Peyer's patch (tissue), 4 donors: ENCODE measurements around the gene ANKMY2.

Experiments used
- POLR2A ChIP-seq, 2 donors: fragments of 450-650 bp; IDR thresholded peaks; one replicate each; pipeline ENCODE4 v1.5.1; 2017; ENCODE audit warnings: antibody characterized with exemption in 2 of 2, mild to moderate bottlenecking in 2 of 2, moderate library complexity in 2 of 2
- TF ChIP-seq, protein P1 (sequence below), 6 experiments: fragments of 450-650 bp in 4 of 6; fragments of 200-600 bp in 2 of 6; sonication (generic) in 1 of 6; IDR thresholded peaks; one replicate each; pipeline ENCODE4 v1.5.1; 2017 to 2019; ENCODE audit warnings: antibody characterized with exemption in 6 of 6, mild to moderate bottlenecking in 3 of 6, moderate library complexity in 1 of 6

- TF ChIP-seq, protein P1, sequence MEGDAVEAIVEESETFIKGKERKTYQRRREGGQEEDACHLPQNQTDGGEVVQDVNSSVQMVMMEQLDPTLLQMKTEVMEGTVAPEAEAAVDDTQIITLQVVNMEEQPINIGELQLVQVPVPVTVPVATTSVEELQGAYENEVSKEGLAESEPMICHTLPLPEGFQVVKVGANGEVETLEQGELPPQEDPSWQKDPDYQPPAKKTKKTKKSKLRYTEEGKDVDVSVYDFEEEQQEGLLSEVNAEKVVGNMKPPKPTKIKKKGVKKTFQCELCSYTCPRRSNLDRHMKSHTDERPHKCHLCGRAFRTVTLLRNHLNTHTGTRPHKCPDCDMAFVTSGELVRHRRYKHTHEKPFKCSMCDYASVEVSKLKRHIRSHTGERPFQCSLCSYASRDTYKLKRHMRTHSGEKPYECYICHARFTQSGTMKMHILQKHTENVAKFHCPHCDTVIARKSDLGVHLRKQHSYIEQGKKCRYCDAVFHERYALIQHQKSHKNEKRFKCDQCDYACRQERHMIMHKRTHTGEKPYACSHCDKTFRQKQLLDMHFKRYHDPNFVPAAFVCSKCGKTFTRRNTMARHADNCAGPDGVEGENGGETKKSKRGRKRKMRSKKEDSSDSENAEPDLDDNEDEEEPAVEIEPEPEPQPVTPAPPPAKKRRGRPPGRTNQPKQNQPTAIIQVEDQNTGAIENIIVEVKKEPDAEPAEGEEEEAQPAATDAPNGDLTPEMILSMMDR (IDR thresholded peaks at IDR 0.05): no peak
- TF ChIP-seq POLR2A (IDR thresholded peaks at IDR 0.05): no peak
Measured at GRCh38 chr7:16668978-16669377, 23.4 kb upstream of the ANKMY2 start.
